Measurements from ENCODE around the gene AQP12A. TPM values are rescaled to one million over a fixed set of nuclear protein-coding genes. Genes with fewer than 3 reads are reported as not detected.
"Not testable (repeated sequence)": the region's sequence is repeated elsewhere in the genome, so short reads cannot be mapped to it uniquely, and the experiment has no call there.

AQP12A gene
- total and polyA plus RNA-seq, 7 donors, result 3.0 to 7.4 TPM; not detected in 5

GRCh38 chr2:240696469-240696868 is 4.8 kb downstream of the AQP12A start:
- H3K9me3 ChIP-seq; intact Hi-C loops (cut with DNase I); H3K4me1 ChIP-seq; DNase-seq; H3K27ac ChIP-seq; H3K36me3 ChIP-seq; H3K4me3 ChIP-seq: not testable (repeated sequence)
- 24 to 70% methylated on average over 4 to 5 of the region's 13 CpGs for WGBS, 2 donors
- H3K27me3 ChIP-seq, result peaks cover 0 to 12% (median 0%) of the 10 kb centered on the region in 3 donors

GRCh38 chr2:240698852-240699561 is 7.3 kb downstream of the AQP12A start:
- DNase-seq; H3K27ac ChIP-seq; H3K4me1 ChIP-seq; H3K4me3 ChIP-seq; H3K9me3 ChIP-seq; H3K36me3 ChIP-seq; intact Hi-C loops (cut with DNase I): not testable (repeated sequence)
- 68 to 75% methylated on average over 8 of the region's 33 CpGs for WGBS, 2 donors
- H3K27me3 ChIP-seq, result peaks cover 0 to 23% (median 6%) of the 10 kb centered on the region in 3 donors

GRCh38 chr2:240699835-240700234 is 8.2 kb downstream of the AQP12A start:
- peaks cover 0 to 30% (median 12%) of the 10 kb centered on the region in 3 donors for H3K27me3 ChIP-seq
- H3K36me3 ChIP-seq; H3K9me3 ChIP-seq; H3K4me1 ChIP-seq; H3K4me3 ChIP-seq; H3K27ac ChIP-seq; DNase-seq; intact Hi-C loops (cut with DNase I): not testable (repeated sequence)
- WGBS, 2 donors, result 32 to 58% methylated on average over 8 of the region's 8 CpGs

GRCh38 chr2:240700616-240701015 is 8.9 kb downstream of the AQP12A start:
- intact Hi-C loops (cut with DNase I), result not testable (repeated sequence)

GRCh38 chr2:240701091-240701735 is 9.5 kb downstream of the AQP12A start:
- Histone ChIP-seq H3K4me1 (no peaks in the 10 kb centered on the region), H3K27me3 (peaks cover 0 to 30% (median 12%) of the 10 kb centered on the region in 3 donors), H3K4me3 (no peak overlapping the region), H3K9me3 (no peaks in the 10 kb centered on the region), H3K27ac (no peak overlapping the region), H3K36me3 (no peaks in the 10 kb centered on the region)
- no peak for TF ChIP-seq POLR2AphosphoS5 (IDR thresholded peaks at IDR 0.05)
- TF ChIP-seq CTCF (IDR thresholded peaks at IDR 0.05), result no peak
- TF ChIP-seq EP300 (IDR thresholded peaks at IDR 0.05), result no peak
- no peak for TF ChIP-seq POLR2A (IDR thresholded peaks at IDR 0.05)
- intact Hi-C loops (cut with DNase I), result no loop called here
- no peak for DNase-seq
- WGBS, 2 donors, result 87 to 92% methylated on average over 67 of the region's 67 CpGs

More at GRCh38 chr2:240700616-240701015, 8.9 kb downstream of the AQP12A start:
- not testable (repeated sequence) for H3K9me3 ChIP-seq, H3K27ac ChIP-seq, H3K4me1 ChIP-seq, DNase-seq, H3K36me3 ChIP-seq, H3K4me3 ChIP-seq
- WGBS, 2 donors, result 77 to 81% methylated on average over 19 to 20 of the region's 21 CpGs
- H3K27me3 ChIP-seq, result peaks cover 0 to 30% (median 12%) of the 10 kb centered on the region in 3 donors

GRCh38 chr2:240701736-240702639 is 10.3 kb downstream of the AQP12A start:
- TF ChIP-seq POLR2A (IDR thresholded peaks at IDR 0.05) (no peak), CTCF (IDR thresholded peaks at IDR 0.05) (no peak), POLR2AphosphoS5 (IDR thresholded peaks at IDR 0.05) (no peak), EP300 (IDR thresholded peaks at IDR 0.05) (no peak)
- Histone ChIP-seq H3K36me3 (no peaks in the 10 kb centered on the region), H3K4me3 (no peak overlapping the region), H3K4me1 (no peaks in the 10 kb centered on the region), H3K27me3 (peaks cover 0 to 30% (median 12%) of the 10 kb centered on the region in 3 donors), H3K27ac (no peak overlapping the region), H3K9me3 (no peaks in the 10 kb centered on the region)
- DNase-seq, result no peak
- 83 to 90% methylated on average over 30 of the region's 30 CpGs for WGBS, 2 donors
- intact Hi-C loops (cut with DNase I), result no loop called here

Measured in sigmoid colon (tissue), 7 donors.